ENCODE results near the gene ARHGEF37. TPM values are rescaled to one million over a fixed set of nuclear protein-coding genes. Genes with fewer than 3 reads are reported as not detected.

Gene ARHGEF37
- polyA plus RNA-seq, 2 donors, result 10.6 to 11.6 TPM

GRCh38 chr5:149605998-149606724 is 24.9 kb downstream of the ARHGEF37 start:
- Histone ChIP-seq H3K9me3 (ENCODE audit: control insufficient read depth in 2 of 2, insufficient read depth in 1 of 2, low read depth in 1 of 2, low read length in 1 of 2) (peaks cover 0 to 6% of the 10 kb centered on the region in 2 donors), H3K27ac (ENCODE audit: low read depth in 2 of 2, low read length in 1 of 2) (peak overlapping the region; percentile 89 to 98), H3K4me3 (ENCODE audit: low read depth in 1 of 2, low read length in 2 of 2) (no peak overlapping the region), H3K27me3 (ENCODE audit: control insufficient read depth in 1 of 2, insufficient read depth in 2 of 2, low read length in 2 of 2) (no peaks in the 10 kb centered on the region), H3K36me3 (ENCODE audit: control insufficient read depth in 2 of 2, insufficient read depth in 2 of 2, low read length in 1 of 2) (peaks cover 6 to 18% of the 10 kb centered on the region in 2 donors), H3K4me1 (ENCODE audit: control insufficient read depth in 2 of 2, insufficient read depth in 2 of 2, low read length in 1 of 2) (peaks cover 0 to 15% of the 10 kb centered on the region in 2 donors)
- 51 to 60% methylated on average over 11 of the region's 11 CpGs for WGBS, 2 donors

GRCh38 chr5:149608936-149609545 is 27.7 kb downstream of the ARHGEF37 start:
- peaks cover 0 to 6% of the 10 kb centered on the region in 2 donors for H3K9me3 ChIP-seq (ENCODE audit: control insufficient read depth in 2 of 2, insufficient read depth in 1 of 2, low read depth in 1 of 2, low read length in 1 of 2)
- peaks cover 0 to 15% of the 10 kb centered on the region in 2 donors for H3K4me1 ChIP-seq (ENCODE audit: control insufficient read depth in 2 of 2, insufficient read depth in 2 of 2, low read length in 1 of 2)
- WGBS, 2 donors, result 79 to 81% methylated on average over 4 of the region's 4 CpGs
- H3K36me3 ChIP-seq (ENCODE audit: control insufficient read depth in 2 of 2, insufficient read depth in 2 of 2, low read length in 1 of 2), result peaks cover 0 to 19% of the 10 kb centered on the region in 2 donors
- H3K4me3 ChIP-seq (ENCODE audit: low read depth in 1 of 2, low read length in 2 of 2), result no peak overlapping the region
- H3K27ac ChIP-seq (ENCODE audit: low read depth in 2 of 2, low read length in 1 of 2), result peak overlapping the region; percentile 78 to 84
- H3K27me3 ChIP-seq (ENCODE audit: control insufficient read depth in 1 of 2, insufficient read depth in 2 of 2, low read length in 2 of 2), result no peaks in the 10 kb centered on the region

GRCh38 chr5:149609640-149610219 is 28.4 kb downstream of the ARHGEF37 start:
- peaks cover 0 to 15% of the 10 kb centered on the region in 2 donors for H3K4me1 ChIP-seq (ENCODE audit: control insufficient read depth in 2 of 2, insufficient read depth in 2 of 2, low read length in 1 of 2)
- H3K9me3 ChIP-seq (ENCODE audit: control insufficient read depth in 2 of 2, insufficient read depth in 1 of 2, low read depth in 1 of 2, low read length in 1 of 2), result peaks cover 0 to 6% of the 10 kb centered on the region in 2 donors
- WGBS, 2 donors, result 87 to 92% methylated on average over 14 of the region's 14 CpGs
- H3K36me3 ChIP-seq (ENCODE audit: control insufficient read depth in 2 of 2, insufficient read depth in 2 of 2, low read length in 1 of 2), result peaks cover 2 to 22% of the 10 kb centered on the region in 2 donors
- peak overlapping the region; percentile 78 to 84 for H3K27ac ChIP-seq (ENCODE audit: low read depth in 2 of 2, low read length in 1 of 2)
- no peaks in the 10 kb centered on the region for H3K27me3 ChIP-seq (ENCODE audit: control insufficient read depth in 1 of 2, insufficient read depth in 2 of 2, low read length in 2 of 2)
- H3K4me3 ChIP-seq (ENCODE audit: low read depth in 1 of 2, low read length in 2 of 2), result no peak overlapping the region

- no peak overlapping the region for H3K4me3 ChIP-seq (ENCODE audit: low read depth in 1 of 2, low read length in 2 of 2)
- H3K9me3 ChIP-seq (ENCODE audit: control insufficient read depth in 2 of 2, insufficient read depth in 1 of 2, low read depth in 1 of 2, low read length in 1 of 2), result peaks cover 0 to 6% of the 10 kb centered on the region in 2 donors
- H3K27me3 ChIP-seq (ENCODE audit: control insufficient read depth in 1 of 2, insufficient read depth in 2 of 2, low read length in 2 of 2), result no peaks in the 10 kb centered on the region
- WGBS, 2 donors, result 95 to 96% methylated on average over 4 of the region's 4 CpGs
- H3K4me1 ChIP-seq (ENCODE audit: control insufficient read depth in 2 of 2, insufficient read depth in 2 of 2, low read length in 1 of 2), result peaks cover 0 to 14% of the 10 kb centered on the region in 2 donors
- H3K36me3 ChIP-seq (ENCODE audit: control insufficient read depth in 2 of 2, insufficient read depth in 2 of 2, low read length in 1 of 2), result peaks cover 3 to 22% of the 10 kb centered on the region in 2 donors
- no peak overlapping the region for H3K27ac ChIP-seq (ENCODE audit: low read depth in 2 of 2, low read length in 1 of 2)
Observed at GRCh38 chr5:149610589-149611255, 29.4 kb downstream of the ARHGEF37 start.

GRCh38 chr5:149611326-149611725 is 30.0 kb downstream of the ARHGEF37 start:
- H3K4me1 ChIP-seq (ENCODE audit: control insufficient read depth in 2 of 2, insufficient read depth in 2 of 2, low read length in 1 of 2), result peaks cover 0 to 11% of the 10 kb centered on the region in 2 donors
- no peaks in the 10 kb centered on the region for H3K27me3 ChIP-seq (ENCODE audit: control insufficient read depth in 1 of 2, insufficient read depth in 2 of 2, low read length in 2 of 2)
- H3K9me3 ChIP-seq (ENCODE audit: control insufficient read depth in 2 of 2, insufficient read depth in 1 of 2, low read depth in 1 of 2, low read length in 1 of 2), result peaks cover 0 to 6% of the 10 kb centered on the region in 2 donors
- H3K4me3 ChIP-seq (ENCODE audit: low read depth in 1 of 2, low read length in 2 of 2), result no peak overlapping the region
- peak overlapping the region in 1 of 2 donors; percentile 13 for H3K27ac ChIP-seq (ENCODE audit: low read depth in 2 of 2, low read length in 1 of 2)
- WGBS, 2 donors, result 62 to 81% methylated on average over 5 of the region's 5 CpGs
- H3K36me3 ChIP-seq (ENCODE audit: control insufficient read depth in 2 of 2, insufficient read depth in 2 of 2, low read length in 1 of 2), result peaks cover 6 to 26% of the 10 kb centered on the region in 2 donors

GRCh38 chr5:149614034-149614907 is 33.0 kb downstream of the ARHGEF37 start:
- Histone ChIP-seq H3K9me3 (ENCODE audit: control insufficient read depth in 2 of 2, insufficient read depth in 1 of 2, low read depth in 1 of 2, low read length in 1 of 2) (peaks cover 0 to 6% of the 10 kb centered on the region in 2 donors), H3K4me1 (ENCODE audit: control insufficient read depth in 2 of 2, insufficient read depth in 2 of 2, low read length in 1 of 2) (peaks cover 0 to 14% of the 10 kb centered on the region in 2 donors), H3K27me3 (ENCODE audit: control insufficient read depth in 1 of 2, insufficient read depth in 2 of 2, low read length in 2 of 2) (no peaks in the 10 kb centered on the region), H3K4me3 (ENCODE audit: low read depth in 1 of 2, low read length in 2 of 2) (no peak overlapping the region), H3K36me3 (ENCODE audit: control insufficient read depth in 2 of 2, insufficient read depth in 2 of 2, low read length in 1 of 2) (peaks cover 11 to 37% of the 10 kb centered on the region in 2 donors), H3K27ac (ENCODE audit: low read depth in 2 of 2, low read length in 1 of 2) (no peak overlapping the region)
- 91 to 96% methylated on average over 8 of the region's 8 CpGs for WGBS, 2 donors

- peaks cover 0 to 9% of the 10 kb centered on the region in 2 donors for H3K4me1 ChIP-seq (ENCODE audit: control insufficient read depth in 2 of 2, insufficient read depth in 2 of 2, low read length in 1 of 2)
- 64 to 65% methylated on average over 5 of the region's 5 CpGs for WGBS, 2 donors
- H3K36me3 ChIP-seq (ENCODE audit: control insufficient read depth in 2 of 2, insufficient read depth in 2 of 2, low read length in 1 of 2), result peaks cover 11 to 24% of the 10 kb centered on the region in 2 donors
- H3K27ac ChIP-seq (ENCODE audit: low read depth in 2 of 2, low read length in 1 of 2), result no peak overlapping the region
- no peaks in the 10 kb centered on the region for H3K27me3 ChIP-seq (ENCODE audit: control insufficient read depth in 1 of 2, insufficient read depth in 2 of 2, low read length in 2 of 2)
- no peaks in the 10 kb centered on the region for H3K9me3 ChIP-seq (ENCODE audit: control insufficient read depth in 2 of 2, insufficient read depth in 1 of 2, low read depth in 1 of 2, low read length in 1 of 2)
- H3K4me3 ChIP-seq (ENCODE audit: low read depth in 1 of 2, low read length in 2 of 2), result no peak overlapping the region
Observed at GRCh38 chr5:149615976-149616375, 34.7 kb downstream of the ARHGEF37 start.

GRCh38 chr5:149616727-149617285 is 35.5 kb downstream of the ARHGEF37 start:
- no peaks in the 10 kb centered on the region for H3K9me3 ChIP-seq (ENCODE audit: control insufficient read depth in 2 of 2, insufficient read depth in 1 of 2, low read depth in 1 of 2, low read length in 1 of 2)
- H3K4me1 ChIP-seq (ENCODE audit: control insufficient read depth in 2 of 2, insufficient read depth in 2 of 2, low read length in 1 of 2), result peaks cover 0 to 9% of the 10 kb centered on the region in 2 donors
- 72 to 76% methylated on average over 3 of the region's 3 CpGs for WGBS, 2 donors
- H3K36me3 ChIP-seq (ENCODE audit: control insufficient read depth in 2 of 2, insufficient read depth in 2 of 2, low read length in 1 of 2), result peaks cover 11 to 28% of the 10 kb centered on the region in 2 donors
- H3K27ac ChIP-seq (ENCODE audit: low read depth in 2 of 2, low read length in 1 of 2), result no peak overlapping the region
- H3K4me3 ChIP-seq (ENCODE audit: low read depth in 1 of 2, low read length in 2 of 2), result no peak overlapping the region
- H3K27me3 ChIP-seq (ENCODE audit: control insufficient read depth in 1 of 2, insufficient read depth in 2 of 2, low read length in 2 of 2), result no peaks in the 10 kb centered on the region
